ENCODE results near the gene ANKH. TPM values are rescaled to one million over a fixed set of nuclear protein-coding genes. Genes with fewer than 3 reads are reported as not detected.

The ANKH gene
- total and polyA plus RNA-seq, 4 donors, result 9.3 to 57.1 (median 37.4) TPM

- 90% methylated on average over 7 of the region's 7 CpGs for WGBS
- H3K4me3 ChIP-seq (ENCODE audit: low read depth in 1 of 3, low read length in 3 of 3), result no peak overlapping the region
- TF ChIP-seq HNF4G (IDR thresholded peaks at IDR 0.05) (no peak), GABPA (IDR thresholded peaks at IDR 0.05 in 1 of 2, conservative IDR thresholded peaks at IDR 0.05 in 1 of 2) (no peak), FOXA2 (IDR thresholded peaks at IDR 0.05) (no peak), YY1 (IDR thresholded peaks at IDR 0.05) (no peak), RXRA (IDR thresholded peaks at IDR 0.05) (no peak), EGR1 (IDR thresholded peaks at IDR 0.05; ENCODE audit: low read depth in 2 of 2) (no peak), HNF4A (conservative IDR thresholded peaks at IDR 0.05) (no peak), RAD21 (IDR thresholded peaks at IDR 0.05) (no peak), NR2F2 (IDR thresholded peaks at IDR 0.05) (no peak), JUND (IDR thresholded peaks at IDR 0.05) (no peak), FOXA1 (IDR thresholded peaks at IDR 0.05) (no peak), CTCF (IDR thresholded peaks at IDR 0.05; ENCODE audit: low read depth, low read length, missing input control) (no peak), REST (IDR thresholded peaks at IDR 0.05) (no peak), SP1 (IDR thresholded peaks at IDR 0.05) (no peak)
- H3K9me3 ChIP-seq (ENCODE audit: control insufficient read depth in 4 of 4, low read length in 3 of 4), result no peaks in the 10 kb centered on the region
- DNase-seq (ENCODE audit: low spot score), result no peak
- no peak overlapping the region for H3K9ac ChIP-seq (ENCODE audit: low read depth in 1 of 2, low read length in 2 of 2)
- H3K36me3 ChIP-seq (ENCODE audit: control insufficient read depth in 4 of 4, insufficient read depth in 3 of 4, low read depth in 1 of 4, low read length in 3 of 4), result no peaks in the 10 kb centered on the region
- no peaks in the 10 kb centered on the region for H3K27me3 ChIP-seq (ENCODE audit: control insufficient read depth in 4 of 4, insufficient read depth in 4 of 4, low read length in 3 of 4)
- H3K4me1 ChIP-seq (ENCODE audit: control insufficient read depth in 4 of 4, insufficient read depth in 4 of 4, low read length in 3 of 4), result no peaks in the 10 kb centered on the region
- no peak overlapping the region for H3K27ac ChIP-seq (ENCODE audit: low read depth in 1 of 2, low read length in 2 of 2)
Observed at GRCh38 chr5:14912206-14912605, 40.6 kb upstream of the ANKH start.

- H3K4me3 ChIP-seq (ENCODE audit: low read depth in 1 of 3, low read length in 3 of 3), result no peak overlapping the region
- no peaks in the 10 kb centered on the region for H3K27me3 ChIP-seq (ENCODE audit: control insufficient read depth in 4 of 4, insufficient read depth in 4 of 4, low read length in 3 of 4)
- H3K36me3 ChIP-seq (ENCODE audit: control insufficient read depth in 4 of 4, insufficient read depth in 3 of 4, low read depth in 1 of 4, low read length in 3 of 4), result no peaks in the 10 kb centered on the region
- H3K27ac ChIP-seq (ENCODE audit: low read depth in 1 of 2, low read length in 2 of 2), result no peak overlapping the region
- no peak for TF ChIP-seq EGR1 (IDR thresholded peaks at IDR 0.05; ENCODE audit: low read depth in 2 of 2)
- no peak for TF ChIP-seq ATF3 (IDR thresholded peaks at IDR 0.05)
- TF ChIP-seq FOXA1 (IDR thresholded peaks at IDR 0.05), result no peak
- DNase-seq (ENCODE audit: low spot score), result no peak
- no peak overlapping the region for H3K9ac ChIP-seq (ENCODE audit: low read depth in 1 of 2, low read length in 2 of 2)
- no peaks in the 10 kb centered on the region for H3K9me3 ChIP-seq (ENCODE audit: control insufficient read depth in 4 of 4, low read length in 3 of 4)
- H3K4me1 ChIP-seq (ENCODE audit: control insufficient read depth in 4 of 4, insufficient read depth in 4 of 4, low read length in 3 of 4), result no peaks in the 10 kb centered on the region
- WGBS, result 93% methylated on average over 2 of the region's 2 CpGs
Observed at GRCh38 chr5:14909369-14909768, 37.8 kb upstream of the ANKH start.
